Astrocyte (in vitro differentiated cells and primary cell): ENCODE results near the gene FGGY. TPM values are rescaled to one million over a fixed set of nuclear protein-coding genes. Genes with fewer than 3 reads are reported as not detected.

Experiments used
- DNase-seq: peaks from one replicate; pipeline ENCODE4 v3.0.0-alpha.2; 2010; ENCODE audit warnings: low read depth
- FAIRE-seq: peaks from 2 replicates; lab custom pipeline; 2011; peaks lifted over from hg19 to GRCh38; lab: Jason Lieb, UNC
- H2AFZ ChIP-seq: 2 replicates; pipeline ENCODE4 v1.6.0; 2012; ENCODE audit warnings: low read depth, low read length, inconsistent platforms
- H3K27ac ChIP-seq: 2 replicates; pipeline ENCODE4 v1.5.1; 2011; ENCODE audit warnings: low read depth, low read length, inconsistent platforms
- H3K27me3 ChIP-seq: 2 replicates; pipeline ENCODE4 v1.6.0; 2011; ENCODE audit warnings: low read length, inconsistent platforms; ENCODE audit not compliant: insufficient read depth
- H3K36me3 ChIP-seq: 2 replicates; pipeline ENCODE4 v1.5.1; 2011; ENCODE audit warnings: low read length, inconsistent platforms; ENCODE audit not compliant: insufficient read depth
- H3K4me1 ChIP-seq: 2 replicates; pipeline ENCODE4 v1.5.1; 2011; ENCODE audit warnings: low read length, inconsistent platforms; ENCODE audit not compliant: insufficient read depth
- H3K4me2 ChIP-seq: 2 replicates; pipeline ENCODE4 v1.6.0; 2012; ENCODE audit warnings: low read length, inconsistent platforms
- H3K4me3 ChIP-seq: 2 replicates; pipeline ENCODE4 v1.5.1; 2011; ENCODE audit warnings: low read depth, mild to moderate bottlenecking, low read length, inconsistent platforms; ENCODE audit not compliant: insufficient read depth
- H3K79me2 ChIP-seq: 2 replicates; pipeline ENCODE4 v1.6.0; 2012; ENCODE audit warnings: mild to moderate bottlenecking, low read length, inconsistent platforms; ENCODE audit not compliant: insufficient read depth
- H3K9ac ChIP-seq: 2 replicates; pipeline ENCODE4 v1.6.0; 2012; ENCODE audit warnings: mild to moderate bottlenecking, low read length, inconsistent platforms
- H3K9me3 ChIP-seq: 2 replicates; pipeline ENCODE4 v1.5.1; 2012; ENCODE audit warnings: low read depth, mild to moderate bottlenecking, low read length, inconsistent platforms; ENCODE audit not compliant: insufficient read depth
- H4K20me1 ChIP-seq: 2 replicates; pipeline ENCODE4 v1.6.0; 2012; ENCODE audit warnings: low read length, inconsistent platforms; ENCODE audit not compliant: insufficient read depth
- H3K27ac Mint-ChIP-seq: one replicate; pipeline ENCODE4 v1.8.0; 2021; ENCODE audit warnings: mild to moderate bottlenecking, mixed read lengths; ENCODE audit not compliant: unreplicated experiment
- H3K27me3 Mint-ChIP-seq: one replicate; pipeline ENCODE4 v1.8.0; 2021; ENCODE audit warnings: low read depth, mixed read lengths; ENCODE audit not compliant: unreplicated experiment
- H3K36me3 Mint-ChIP-seq: one replicate; pipeline ENCODE4 v1.8.0; 2021; ENCODE audit warnings: low read depth, mixed read lengths; ENCODE audit not compliant: unreplicated experiment
- H3K4me1 Mint-ChIP-seq: one replicate; pipeline ENCODE4 v1.8.0; 2021; ENCODE audit warnings: low read depth, mixed read lengths; ENCODE audit not compliant: unreplicated experiment
- H3K4me3 Mint-ChIP-seq: one replicate; pipeline ENCODE4 v1.8.0; 2021; ENCODE audit warnings: mild to moderate bottlenecking, moderate library complexity, mixed read lengths; ENCODE audit not compliant: unreplicated experiment
- H3K9me3 Mint-ChIP-seq: one replicate; pipeline ENCODE4 v1.8.0; 2021; ENCODE audit warnings: mild to moderate bottlenecking, mixed read lengths; ENCODE audit not compliant: unreplicated experiment
- EZH2 ChIP-seq: IDR thresholded peaks from 2 replicates; pipeline ENCODE4 v1.6.1; 2012; ENCODE audit warnings: mild to moderate bottlenecking, low read length, inconsistent platforms; ENCODE audit not compliant: insufficient read depth
- total RNA-seq: library from RNA; stranded (reverse); gene quantifications from 2 replicates; pipeline ENCODE4 v1.2.1, GENCODE V29; 2021
- TF ChIP-seq, protein P1 (sequence below): IDR thresholded peaks from 2 replicates; pipeline ENCODE4 v1.5.1; 2011; ENCODE audit warnings: low read depth, mild to moderate bottlenecking, inconsistent platforms, low read length, moderate library complexity; ENCODE audit not compliant: insufficient read depth

FGGY gene
- total RNA-seq, 1 donor from 2014 or later: 6.8 TPM

DNA sequence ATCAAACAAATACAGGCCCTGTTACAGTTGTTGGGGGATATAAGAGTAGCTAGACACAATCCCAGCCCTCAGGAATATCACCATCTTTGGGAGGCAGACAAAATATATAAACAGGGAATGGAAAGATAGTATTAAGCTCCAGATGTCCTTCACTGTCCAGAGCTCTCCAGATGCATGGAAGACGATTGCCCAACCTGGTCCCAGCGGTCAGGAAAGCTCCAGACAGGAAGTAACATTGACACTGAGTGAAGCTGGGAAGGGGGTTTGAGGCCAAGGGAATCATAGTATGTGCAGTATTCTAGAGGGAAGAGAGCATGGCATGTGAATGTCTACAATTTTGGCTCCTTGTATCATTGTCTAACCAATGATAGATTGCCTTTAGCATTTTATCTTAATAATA is 344.0 kb downstream of the FGGY start:
- FAIRE-seq (no peak), DNase-seq (no peak)
- no peak overlapping the region for H2AFZ ChIP-seq
- H3K4me2 ChIP-seq: no peak overlapping the region
- Mint-ChIP-seq H3K36me3 (no peaks in the 10 kb centered on the region), H3K9me3 (peaks cover 2% of the 10 kb centered on the region), H3K27ac (peak overlapping the region; percentile 18), H3K27me3 (no peaks in the 10 kb centered on the region), H3K4me1 (peaks cover 10% of the 10 kb centered on the region), H3K4me3 (no peak overlapping the region)
- no peaks in the 10 kb centered on the region for H3K27me3 ChIP-seq
- no peaks in the 10 kb centered on the region for H3K79me2 ChIP-seq
- no peak overlapping the region for H3K4me3 ChIP-seq
- no peaks in the 10 kb centered on the region for H3K4me1 ChIP-seq
- H3K9me3 ChIP-seq: no peaks in the 10 kb centered on the region
- H3K9ac ChIP-seq: no peak overlapping the region
- TF ChIP-seq, protein P1, sequence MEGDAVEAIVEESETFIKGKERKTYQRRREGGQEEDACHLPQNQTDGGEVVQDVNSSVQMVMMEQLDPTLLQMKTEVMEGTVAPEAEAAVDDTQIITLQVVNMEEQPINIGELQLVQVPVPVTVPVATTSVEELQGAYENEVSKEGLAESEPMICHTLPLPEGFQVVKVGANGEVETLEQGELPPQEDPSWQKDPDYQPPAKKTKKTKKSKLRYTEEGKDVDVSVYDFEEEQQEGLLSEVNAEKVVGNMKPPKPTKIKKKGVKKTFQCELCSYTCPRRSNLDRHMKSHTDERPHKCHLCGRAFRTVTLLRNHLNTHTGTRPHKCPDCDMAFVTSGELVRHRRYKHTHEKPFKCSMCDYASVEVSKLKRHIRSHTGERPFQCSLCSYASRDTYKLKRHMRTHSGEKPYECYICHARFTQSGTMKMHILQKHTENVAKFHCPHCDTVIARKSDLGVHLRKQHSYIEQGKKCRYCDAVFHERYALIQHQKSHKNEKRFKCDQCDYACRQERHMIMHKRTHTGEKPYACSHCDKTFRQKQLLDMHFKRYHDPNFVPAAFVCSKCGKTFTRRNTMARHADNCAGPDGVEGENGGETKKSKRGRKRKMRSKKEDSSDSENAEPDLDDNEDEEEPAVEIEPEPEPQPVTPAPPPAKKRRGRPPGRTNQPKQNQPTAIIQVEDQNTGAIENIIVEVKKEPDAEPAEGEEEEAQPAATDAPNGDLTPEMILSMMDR: no peak
- no peak for TF ChIP-seq EZH2
- no peaks in the 10 kb centered on the region for H4K20me1 ChIP-seq
- no peak overlapping the region for H3K27ac ChIP-seq
- H3K36me3 ChIP-seq: no peaks in the 10 kb centered on the region

DNA sequence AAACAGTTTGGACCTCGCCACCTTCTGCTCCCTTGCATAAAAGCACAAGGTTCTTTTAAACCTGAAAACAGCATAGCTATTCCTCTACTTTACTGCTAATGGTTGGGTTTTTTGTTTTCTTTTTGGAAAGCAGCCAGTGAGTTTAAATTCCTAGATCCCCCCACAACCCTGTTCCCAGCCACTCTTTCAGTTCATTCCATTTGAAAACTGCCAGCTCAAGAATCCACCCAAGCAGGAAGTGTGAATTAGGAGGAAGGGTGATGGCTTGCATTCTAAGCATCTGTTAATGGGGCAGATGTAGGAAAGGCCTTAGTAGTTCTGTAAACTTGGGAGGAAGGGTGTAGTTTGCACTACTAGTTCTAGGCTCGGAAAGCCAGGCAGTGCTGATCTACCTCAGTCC is 344.9 kb downstream of the FGGY start:
- Histone ChIP-seq H3K4me1 (no peaks in the 10 kb centered on the region), H4K20me1 (no peaks in the 10 kb centered on the region), H3K4me2 (no peak overlapping the region), H3K27ac (no peak overlapping the region), H3K9ac (no peak overlapping the region), H3K4me3 (no peak overlapping the region), H3K9me3 (no peaks in the 10 kb centered on the region), H3K79me2 (no peaks in the 10 kb centered on the region), H3K36me3 (no peaks in the 10 kb centered on the region), H3K27me3 (no peaks in the 10 kb centered on the region), H2AFZ (no peak overlapping the region)
- H3K27ac Mint-ChIP-seq: no peak overlapping the region
- H3K9me3 Mint-ChIP-seq: peaks cover 2% of the 10 kb centered on the region
- TF ChIP-seq, protein P1: no peak
- no peak for TF ChIP-seq EZH2
- H3K4me3 Mint-ChIP-seq: no peak overlapping the region
- H3K36me3 Mint-ChIP-seq: peaks cover under 1% of the 10 kb centered on the region
- H3K27me3 Mint-ChIP-seq: no peaks in the 10 kb centered on the region
- DNase-seq: peak; percentile 12
- no peak for FAIRE-seq
- peaks cover 10% of the 10 kb centered on the region for H3K4me1 Mint-ChIP-seq

DNA sequence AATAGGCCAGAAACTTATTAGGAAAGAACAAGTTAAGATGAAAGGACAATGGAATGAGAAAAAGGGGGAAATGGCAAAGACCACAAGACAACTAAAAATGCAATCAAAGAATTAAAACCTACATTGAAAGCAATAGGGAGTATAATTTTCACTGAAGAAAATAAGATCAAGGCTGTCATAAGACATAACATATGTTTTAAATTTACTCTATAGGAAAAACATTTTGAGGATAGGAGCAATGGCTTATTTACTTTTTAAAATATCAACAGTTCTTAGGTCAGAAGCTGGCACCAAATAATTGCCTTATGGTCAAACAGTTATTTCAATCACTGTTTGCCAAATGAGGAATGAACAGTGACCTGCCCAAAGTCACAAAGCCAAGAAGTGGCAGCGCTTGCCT is 346.6 kb downstream of the FGGY start:
- H3K27ac Mint-ChIP-seq: no peak overlapping the region
- no peak overlapping the region for H3K4me3 ChIP-seq
- H3K4me1 Mint-ChIP-seq: peaks cover 10% of the 10 kb centered on the region

More for the DNA sequence above, 346.6 kb downstream of the FGGY start:
- H3K9me3 Mint-ChIP-seq: no peaks in the 10 kb centered on the region
- Histone ChIP-seq H3K4me1 (no peaks in the 10 kb centered on the region), H3K4me2 (no peak overlapping the region), H3K9ac (no peak overlapping the region), H4K20me1 (no peaks in the 10 kb centered on the region), H2AFZ (no peak overlapping the region), H3K9me3 (no peaks in the 10 kb centered on the region), H3K79me2 (no peaks in the 10 kb centered on the region), H3K36me3 (no peaks in the 10 kb centered on the region), H3K27ac (no peak overlapping the region), H3K27me3 (no peaks in the 10 kb centered on the region)
- no peak for TF ChIP-seq EZH2
- TF ChIP-seq, protein P1: no peak
- no peaks in the 10 kb centered on the region for H3K27me3 Mint-ChIP-seq
- DNase-seq (no peak), FAIRE-seq (no peak)
- H3K4me3 Mint-ChIP-seq: no peak overlapping the region
- peaks cover 3% of the 10 kb centered on the region for H3K36me3 Mint-ChIP-seq
